ENCODE data around the gene EEF1AKMT2.
"Not testable (repeated sequence)": the region's sequence is repeated elsewhere in the genome, so short reads cannot be mapped to it uniquely, and the experiment has no call there.

The EEF1AKMT2 gene

DNA sequence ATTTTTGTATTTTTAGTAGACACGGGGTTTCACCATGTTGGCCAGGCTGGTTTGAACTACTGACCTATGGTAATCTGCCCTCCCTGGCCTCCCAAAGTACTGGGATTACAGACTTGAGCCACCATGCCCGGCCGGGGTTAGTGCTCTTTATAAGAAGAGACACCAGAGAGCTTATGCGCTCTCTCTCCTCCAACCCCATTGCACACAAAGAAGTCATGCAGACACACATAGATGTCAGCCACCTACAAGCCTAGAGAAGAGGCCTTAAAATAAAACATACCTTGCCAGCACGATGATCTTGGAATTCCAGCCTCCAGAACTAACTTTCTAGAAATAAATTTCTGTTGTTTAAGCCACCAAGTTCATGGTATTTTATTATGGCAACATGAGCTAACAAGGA, 37.5 kb downstream of the EEF1AKMT2 start:
- DNase-seq: no peak

DNA sequence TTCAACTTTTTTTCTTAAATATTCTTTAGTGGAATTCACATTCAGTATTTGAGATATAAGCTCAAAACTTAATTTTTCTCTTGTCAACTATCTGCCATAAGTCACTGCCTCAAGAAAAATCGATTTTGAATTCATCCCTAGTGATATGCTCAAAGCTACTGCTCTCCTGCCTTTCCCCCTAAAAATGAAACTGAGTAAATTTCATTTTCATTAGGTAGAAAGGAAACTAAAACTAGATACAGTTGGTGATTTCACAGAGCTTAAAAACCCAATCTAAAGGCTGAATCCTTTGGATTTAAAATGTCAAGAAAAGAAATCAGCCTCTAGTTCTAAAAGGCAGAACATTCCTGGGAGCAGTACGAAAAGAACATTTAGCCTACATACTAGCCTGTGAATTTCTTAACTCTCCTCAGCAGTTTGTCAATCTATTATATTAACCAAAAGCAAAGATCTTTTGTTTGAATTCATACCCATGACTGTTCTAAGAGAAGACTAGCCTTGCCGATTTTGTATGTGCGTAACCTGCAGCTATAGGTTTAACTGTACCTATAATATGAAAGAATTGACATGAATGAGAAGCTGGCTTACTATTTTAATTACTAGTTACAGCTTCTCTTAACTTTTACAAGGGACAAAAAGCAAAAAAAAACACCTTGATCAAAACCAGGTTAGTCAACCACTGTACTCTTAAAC, 42.6 kb downstream of the EEF1AKMT2 start:
- DNase-seq: no peak

DNA sequence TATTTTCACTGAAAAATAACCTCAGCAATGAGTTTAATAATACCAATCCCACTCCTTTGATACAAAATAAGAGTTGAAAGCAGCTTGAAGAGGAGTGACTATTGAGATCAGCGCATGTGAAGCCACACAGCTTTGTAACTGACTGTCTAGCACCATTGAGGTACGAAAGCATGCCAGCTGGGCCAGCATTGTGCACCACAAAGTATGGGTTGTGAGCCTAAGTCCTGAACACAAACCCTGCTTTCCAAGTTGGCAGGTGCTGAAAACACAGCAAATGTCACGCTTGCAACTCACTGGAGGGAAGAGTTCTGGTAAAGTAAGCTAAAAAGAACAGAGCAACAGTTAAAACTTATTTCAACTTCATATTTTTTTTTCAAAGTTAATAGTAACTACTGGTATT, 43.5 kb downstream of the EEF1AKMT2 start:
- DNase-seq: no peak

DNA sequence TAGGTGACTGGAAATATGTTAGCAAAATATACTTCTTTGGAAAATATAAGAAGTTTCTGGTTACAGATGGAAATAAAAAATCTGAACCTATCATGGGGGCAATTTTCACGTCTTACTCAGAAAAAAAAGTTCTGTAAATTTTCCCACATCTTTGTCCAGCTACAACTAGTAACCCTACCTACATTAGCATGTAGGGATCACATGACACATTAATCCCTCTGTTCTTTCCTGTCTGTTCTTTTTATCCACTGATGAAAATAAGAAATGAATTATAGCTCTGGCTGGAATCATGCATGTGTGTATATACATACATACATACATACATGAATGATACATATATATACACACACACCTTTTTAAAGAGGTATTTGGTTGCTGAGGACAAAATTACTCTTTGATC, 43.9 kb downstream of the EEF1AKMT2 start:
- DNase-seq: no peak

DNA sequence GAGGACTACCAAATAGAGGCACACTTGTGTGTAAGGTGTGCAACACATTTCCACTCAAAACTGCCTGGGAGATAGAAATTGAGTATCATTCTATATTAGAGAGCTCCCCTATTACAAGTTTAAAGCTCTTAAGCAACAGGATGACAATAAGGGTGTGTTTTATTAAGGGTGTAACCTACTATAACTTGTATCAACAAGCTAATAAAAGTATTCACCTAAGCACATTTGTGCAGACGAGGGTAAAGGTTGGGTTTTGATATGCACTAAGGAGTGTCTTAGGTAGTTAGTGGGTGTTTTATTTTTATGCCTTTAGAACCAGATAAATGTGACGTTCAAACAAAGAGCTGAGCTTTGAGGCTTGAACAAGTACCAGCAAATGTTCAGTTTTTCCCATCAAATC, 44.7 kb downstream of the EEF1AKMT2 start:
- DNase-seq: no peak

DNA sequence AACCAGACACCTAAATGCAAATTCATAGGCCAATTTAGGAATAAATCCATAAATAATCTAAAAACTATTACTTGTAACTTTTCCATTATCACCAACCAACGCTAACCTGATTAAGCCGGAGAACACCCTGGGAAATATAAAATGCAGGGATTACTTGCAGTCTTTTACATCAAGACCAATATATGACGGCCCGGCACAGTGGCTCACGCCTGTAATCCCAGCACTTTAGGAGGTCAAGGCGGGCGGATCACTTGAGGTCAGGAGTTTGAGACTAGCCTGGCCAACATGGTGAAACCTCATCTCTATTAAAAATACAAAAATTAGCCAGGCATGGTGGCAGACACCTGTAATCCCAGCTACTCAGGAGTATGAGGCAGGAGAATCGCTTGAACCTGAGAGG, 45.2 kb downstream of the EEF1AKMT2 start:
- not testable (repeated sequence) for DNase-seq

DNA sequence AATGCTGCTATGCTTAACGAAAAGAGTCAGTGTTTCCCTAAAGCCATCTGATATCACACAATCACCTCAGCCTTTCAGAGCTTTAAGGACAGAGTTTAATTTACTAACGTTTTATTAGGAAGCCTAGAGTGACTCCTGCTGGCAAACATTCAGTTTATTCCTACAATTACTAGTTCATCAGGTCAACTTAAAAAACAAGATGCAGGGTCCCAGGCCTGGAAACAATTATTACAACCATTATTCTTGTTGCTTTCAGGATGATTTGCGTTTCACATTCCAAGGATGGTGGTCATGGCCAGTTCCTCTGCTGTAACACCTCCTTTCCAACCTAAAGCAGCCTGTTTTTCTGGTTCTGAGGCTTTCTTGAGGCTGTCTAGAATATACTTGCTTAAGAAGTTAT, 46.0 kb downstream of the EEF1AKMT2 start:
- no peak for DNase-seq

DNA sequence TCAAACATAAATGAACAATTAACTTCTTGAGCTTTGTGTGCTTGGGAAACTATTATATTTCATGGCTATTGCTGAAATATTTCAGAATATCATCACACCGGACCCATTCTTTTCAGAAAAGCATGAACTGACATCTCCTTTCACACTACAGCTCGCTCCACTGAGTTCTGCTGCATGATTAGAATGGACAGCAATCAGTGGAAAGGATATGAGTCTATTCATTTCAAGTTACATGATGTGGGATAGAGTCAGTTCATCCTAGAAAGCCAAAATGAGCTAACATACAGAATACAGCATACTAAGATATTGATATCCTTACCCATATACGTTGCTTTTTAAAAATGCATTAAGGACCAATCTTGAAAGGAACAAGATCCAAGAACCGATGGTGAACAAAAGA, 46.4 kb downstream of the EEF1AKMT2 start:
- DNase-seq: no peak

DNA sequence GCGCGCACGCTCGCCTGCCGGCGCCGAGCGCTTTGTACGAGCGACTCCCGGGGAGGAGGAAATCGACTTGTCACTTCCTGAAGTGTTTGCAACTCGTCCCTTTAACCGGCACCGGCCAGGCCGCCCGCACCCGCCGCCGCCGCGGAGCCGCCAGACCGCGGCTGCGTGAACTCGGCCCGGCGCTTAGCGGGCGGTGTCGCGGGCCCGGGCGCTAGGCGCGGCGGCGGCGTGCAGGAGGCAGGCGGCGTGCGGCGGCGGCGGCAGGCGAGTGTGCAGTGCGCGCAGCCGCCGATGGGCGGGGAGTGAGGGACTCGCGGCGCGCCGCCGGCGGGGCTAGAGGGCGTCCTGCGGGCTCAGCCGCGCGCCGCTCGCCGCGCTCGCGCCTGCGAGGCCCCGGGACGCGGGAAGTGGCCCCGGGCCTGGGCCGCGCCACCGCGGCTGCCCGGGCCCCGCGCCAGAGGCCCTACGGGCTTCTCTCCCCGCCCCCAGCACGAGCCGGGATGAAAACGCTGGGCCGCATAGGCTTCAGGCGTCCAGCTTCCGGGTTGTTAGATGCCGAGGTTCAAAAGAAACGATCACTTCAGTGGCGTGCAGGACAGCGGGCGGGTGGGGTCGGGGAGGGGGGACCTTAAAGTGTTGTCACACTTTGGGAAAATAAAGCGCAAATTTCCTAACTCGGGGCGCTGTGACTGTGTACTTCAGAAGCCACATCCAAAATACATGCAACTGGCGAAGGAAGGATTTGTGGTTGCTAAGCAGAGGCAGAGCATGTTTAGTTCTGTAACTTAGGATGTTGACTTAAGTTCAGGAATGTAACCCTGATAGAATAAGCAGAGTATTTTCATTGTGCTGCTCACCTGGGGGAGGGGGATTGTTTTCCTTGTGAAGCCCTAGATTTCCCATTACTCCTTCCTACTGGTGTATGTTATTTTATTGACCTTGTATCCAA, 47.3 kb downstream of the EEF1AKMT2 start, which contains the start of gene FAM53B:
TSS of gene FAM53B (minus strand) at position 277 of the 949 bp plus-strand sequence. CDS start 37,665 bp downstream, outside the sequence.
- DNase-seq: peak; percentile 88

DNA sequence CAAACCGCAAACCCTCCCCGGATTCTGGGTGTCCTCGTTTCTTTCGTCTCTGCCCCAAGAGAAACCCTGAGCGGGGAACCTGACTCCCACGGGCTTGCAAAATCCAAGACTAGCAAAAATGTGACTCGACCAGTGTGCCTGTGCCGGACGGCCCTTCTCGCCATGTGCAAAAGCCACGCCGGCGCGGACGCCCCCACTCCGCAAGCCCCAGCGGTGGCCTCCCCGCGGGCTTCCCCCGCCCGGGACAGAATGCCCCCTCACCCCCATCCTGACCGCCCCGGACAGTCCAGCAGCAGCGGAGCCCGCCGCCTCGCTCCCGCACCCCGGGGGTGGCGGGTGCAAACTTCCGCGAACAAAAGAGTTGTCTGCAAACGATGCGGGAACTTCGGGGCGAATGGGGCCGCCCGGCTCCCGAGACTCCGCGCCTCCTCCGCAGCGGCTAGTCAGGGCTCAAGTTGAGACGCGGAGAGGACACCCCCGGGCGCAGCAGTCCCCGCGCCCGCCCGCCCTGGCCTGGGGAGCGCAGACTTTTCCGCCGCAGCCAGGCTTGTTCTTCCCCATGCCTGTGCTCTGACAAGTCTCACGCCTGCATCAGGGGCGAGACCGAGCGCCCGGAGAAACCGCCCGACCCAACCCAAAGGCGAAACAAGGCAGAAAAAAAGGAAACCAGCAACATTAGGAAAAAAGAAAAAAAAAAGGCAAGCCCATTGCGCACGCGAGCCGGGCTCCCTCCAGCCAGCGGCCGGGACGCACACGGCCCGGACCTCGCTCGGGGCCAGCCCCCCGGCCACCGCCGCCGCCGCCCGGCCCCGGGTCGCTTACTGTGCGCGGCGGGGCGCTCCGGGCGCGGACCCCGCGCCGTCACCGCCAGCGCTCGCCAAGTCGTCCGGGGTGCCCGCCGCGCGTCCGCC, 48.2 kb downstream of the EEF1AKMT2 start:
- DNase-seq: peak; percentile 56

DNA sequence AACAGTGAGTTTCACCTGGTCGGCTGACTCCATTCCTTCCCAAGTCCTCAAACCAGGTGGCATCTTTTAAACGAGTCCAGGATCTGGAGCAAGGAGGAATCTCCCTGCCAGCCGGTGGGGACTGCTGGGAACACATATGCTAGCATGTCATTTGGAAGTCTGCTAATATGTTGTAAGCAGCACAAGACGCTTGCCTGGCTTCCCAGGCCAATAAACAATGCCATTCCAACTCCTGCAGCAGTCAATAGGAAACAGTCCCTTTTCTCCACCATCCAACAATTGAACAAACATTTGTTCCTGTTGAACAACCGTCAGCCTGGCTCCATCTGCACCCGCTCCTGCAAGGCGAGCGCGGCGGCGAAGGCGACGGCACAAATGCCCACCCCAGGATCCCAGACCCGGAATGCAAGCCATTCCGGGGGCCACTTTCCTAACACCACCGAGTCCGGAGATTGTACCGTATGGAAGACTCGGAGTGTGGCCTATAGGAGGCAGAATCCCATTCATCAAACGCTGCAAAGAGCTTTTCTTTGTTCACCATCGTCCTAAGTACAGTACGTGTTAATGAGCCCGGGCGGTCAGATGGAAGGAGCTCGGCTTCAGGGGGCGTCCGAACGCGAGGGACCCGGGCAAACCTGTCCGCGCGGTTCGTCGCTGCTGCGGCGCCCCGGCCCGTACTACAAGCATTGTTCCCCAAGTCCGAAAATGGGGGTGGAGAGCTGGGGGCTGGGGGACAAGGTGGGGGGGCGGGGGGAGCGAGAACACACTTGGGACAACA, 49.1 kb downstream of the EEF1AKMT2 start:
- no peak for DNase-seq

DNA sequence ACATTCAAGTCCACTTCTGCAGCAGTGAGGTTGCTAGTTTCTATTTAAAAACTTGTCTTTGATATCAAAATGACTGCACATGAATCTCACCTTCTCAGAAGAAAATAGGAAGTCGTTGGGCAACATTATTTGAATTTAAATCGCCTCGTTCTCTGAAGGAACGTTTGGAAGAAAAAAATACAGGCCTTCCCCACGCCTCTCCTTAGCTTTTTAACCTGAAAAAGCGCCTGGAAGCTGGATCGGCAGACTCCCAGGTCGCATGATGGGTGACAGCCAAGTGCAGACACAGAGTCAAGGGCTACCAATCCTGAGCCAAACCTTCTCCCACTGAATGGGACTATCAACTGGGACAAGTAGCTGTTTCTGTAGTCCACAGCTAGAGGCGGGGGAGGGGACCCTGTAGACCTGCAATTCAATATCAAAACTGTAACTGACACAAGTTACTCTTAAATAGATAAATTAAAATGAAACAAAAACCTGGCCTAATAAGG, 49.7 kb downstream of the EEF1AKMT2 start:
- no peak for DNase-seq

DNA sequence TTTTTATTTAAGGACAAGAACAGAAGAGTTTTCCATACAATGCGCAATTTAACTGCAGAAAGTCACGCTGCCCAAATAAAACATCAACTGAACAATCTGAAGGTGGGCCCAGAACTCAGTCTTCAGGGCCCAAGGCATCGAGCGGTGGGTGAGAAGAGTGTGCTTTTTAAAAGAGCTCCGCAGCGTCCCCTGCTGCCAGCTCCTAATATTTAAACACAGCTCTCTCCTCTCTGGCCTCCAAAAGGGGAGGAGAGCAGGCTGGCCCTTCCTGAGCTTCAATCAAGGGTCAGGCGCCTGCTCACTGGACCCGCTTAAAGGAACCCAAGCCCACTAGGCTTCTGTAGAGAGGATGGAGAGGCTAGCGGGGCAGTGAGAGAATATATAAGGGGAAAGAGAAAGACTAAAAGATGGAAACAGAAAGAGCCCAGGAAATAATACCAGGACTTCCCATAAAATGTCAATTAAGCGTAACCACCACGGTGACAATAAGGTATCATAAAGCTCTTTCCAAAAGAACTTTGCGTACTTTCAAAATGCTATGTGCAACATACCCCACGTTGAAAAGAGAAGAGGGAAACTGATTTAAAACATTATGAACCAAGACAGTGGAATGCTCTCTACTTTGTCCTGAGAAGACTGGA, 50.3 kb downstream of the EEF1AKMT2 start:
- DNase-seq: peak; percentile 88

DNA sequence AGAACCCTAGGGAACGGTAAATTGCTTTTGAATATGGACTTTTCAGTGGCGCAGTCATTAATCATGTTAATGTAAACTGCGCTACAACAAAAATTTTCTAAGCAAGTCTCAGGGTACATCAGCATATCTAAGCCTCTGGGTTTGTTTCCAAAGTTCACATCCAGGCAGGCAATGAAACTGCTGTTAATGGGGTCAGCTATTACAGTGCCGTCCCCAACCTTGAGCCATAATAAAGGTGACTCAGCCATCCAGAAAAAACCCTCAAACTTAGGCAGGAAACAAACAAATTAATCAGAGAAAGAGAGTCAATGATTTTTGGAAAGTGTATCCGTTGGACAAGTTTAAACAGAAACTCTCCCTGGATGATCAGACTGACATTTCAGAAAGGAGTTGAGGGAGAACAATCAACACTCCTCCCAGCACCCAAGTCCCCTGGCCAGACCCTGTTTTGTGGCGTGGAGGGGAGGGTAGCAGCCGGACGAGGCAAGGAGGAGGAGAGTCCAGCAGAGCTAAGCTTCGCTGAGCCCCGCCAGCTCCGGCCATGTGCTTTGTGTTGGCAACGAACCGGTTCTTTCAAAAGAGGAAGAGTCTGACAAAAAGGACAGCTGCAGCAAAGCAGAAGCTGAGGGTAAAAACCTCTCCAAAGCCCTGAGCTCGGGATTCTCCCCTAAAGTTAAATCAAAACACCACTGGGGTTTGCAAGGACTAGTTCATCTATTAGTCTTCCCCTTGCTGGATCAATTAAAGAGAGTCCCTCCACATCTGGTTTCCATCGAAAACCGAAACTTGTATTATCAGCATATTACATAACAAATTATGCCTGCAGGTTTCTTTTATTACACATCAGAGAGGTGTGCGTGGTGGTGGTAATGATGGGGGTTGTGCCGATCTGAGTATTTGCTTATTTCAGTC, 51.1 kb downstream of the EEF1AKMT2 start:
- DNase-seq: peak; percentile 78

DNA sequence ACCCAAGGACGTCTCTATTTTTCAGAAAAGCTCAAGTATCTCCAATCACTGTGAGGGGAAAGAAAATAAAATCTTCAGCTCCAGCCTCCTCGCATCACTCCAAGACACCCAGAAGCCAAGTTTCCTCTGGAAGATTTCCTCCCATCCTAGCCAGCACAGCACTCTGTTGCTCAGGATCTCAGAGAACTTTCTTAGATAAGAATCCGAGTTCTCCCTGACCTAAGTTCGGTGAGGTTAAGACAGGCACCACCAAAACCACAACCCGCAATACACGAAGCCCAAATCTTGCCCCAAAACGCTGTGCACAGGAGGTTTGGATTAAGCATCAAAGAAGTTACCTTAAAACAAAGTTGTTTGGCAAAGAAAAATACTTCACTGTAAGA, 51.7 kb downstream of the EEF1AKMT2 start:
- no peak for DNase-seq

DNA sequence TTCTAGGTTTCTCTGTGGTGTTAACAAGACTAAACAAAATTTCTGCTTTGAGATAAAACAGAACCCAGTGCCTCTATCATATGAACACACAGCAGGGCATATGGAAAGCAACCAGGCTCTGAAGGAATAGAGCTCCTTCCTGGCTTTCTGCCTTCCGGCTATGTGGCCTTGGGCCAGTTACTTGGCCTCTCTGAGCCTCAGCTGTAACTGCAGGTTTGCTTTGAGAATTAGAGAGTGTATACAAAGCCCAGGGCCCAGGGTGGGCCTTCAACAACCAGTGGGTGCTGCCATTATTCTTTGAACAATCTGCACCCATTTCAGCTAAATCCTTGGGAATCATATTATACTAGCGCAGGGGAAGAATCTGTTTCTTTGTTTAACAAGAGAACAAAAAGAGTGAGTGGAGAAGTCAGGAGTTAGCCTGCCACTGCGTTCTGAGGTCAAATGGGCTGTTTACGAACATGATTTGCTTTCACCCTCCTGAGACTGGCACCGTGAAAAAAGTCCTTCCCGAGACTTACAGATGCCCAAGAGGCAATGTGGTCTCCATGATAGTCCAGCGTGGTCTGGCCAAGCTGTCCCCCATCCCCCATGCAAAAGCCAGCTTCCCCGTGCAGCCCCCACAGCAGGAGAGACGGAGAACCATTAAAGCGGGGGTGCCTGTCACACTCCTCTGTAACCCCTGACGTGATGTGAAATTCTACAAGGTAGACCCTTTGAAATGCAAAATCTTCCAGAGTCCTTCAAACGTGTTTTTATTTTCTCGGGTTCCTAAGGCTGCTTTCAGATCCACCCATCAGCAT, 52.4 kb downstream of the EEF1AKMT2 start:
- DNase-seq: no peak

DNA sequence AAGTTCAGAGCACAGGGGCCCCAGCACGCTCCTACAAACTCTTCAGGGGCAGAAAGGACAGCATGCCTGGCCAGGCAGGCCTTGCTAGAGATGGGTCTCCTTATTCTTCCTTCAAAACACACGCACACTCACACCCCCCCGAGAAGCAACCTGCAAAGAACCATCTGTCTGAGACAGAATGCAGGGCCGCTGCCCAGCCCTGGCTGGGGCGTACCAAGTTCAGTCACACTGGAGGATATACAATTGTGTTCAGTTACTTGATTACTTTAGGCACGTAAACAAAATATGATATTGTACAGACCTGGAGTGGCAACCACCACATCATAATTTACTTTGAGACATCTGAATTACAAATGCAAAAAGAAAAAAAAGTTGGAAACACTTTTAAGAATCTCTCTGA, 53.2 kb downstream of the EEF1AKMT2 start:
- DNase-seq: no peak

DNA sequence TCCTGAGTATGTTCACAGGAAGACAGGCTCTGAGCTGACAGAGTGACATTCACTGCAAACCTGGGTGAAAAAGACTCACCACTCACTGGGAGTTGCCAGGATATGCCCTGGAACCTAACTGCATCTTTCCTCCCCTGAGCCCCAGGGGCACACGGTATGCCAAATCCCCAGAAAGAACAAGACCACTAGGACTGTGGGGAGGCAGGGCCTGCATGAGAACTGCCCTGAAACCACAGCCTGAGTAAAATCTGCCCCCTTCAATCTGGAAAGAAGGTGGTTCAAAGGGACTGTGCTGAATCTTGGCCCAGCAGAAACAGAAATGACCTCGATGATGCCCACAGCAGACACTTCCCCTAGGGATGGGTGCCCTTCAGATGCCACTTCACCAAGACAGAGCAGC, 54.0 kb downstream of the EEF1AKMT2 start:
- DNase-seq: no peak

DNA sequence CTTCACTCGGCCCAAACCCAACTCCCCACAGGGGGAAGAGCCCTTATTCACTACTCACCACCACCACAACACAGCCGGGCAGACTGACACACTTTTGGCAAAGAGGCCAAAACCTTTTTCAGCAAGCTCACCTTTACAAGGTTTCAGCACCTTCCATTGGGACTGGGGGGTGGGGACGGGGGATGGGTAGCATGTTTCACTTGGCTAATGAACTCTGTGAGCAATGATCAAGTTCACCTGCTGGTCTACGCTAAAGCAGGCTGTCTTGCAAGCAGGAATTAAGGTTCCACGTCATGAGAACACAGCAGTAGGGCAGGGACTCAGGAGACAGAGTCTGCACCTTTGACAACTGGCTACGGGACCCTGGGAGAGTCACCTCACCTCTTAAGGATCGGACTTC, 54.5 kb downstream of the EEF1AKMT2 start:
- no peak for DNase-seq

All from left hindlimb (tissue), 1 donor.